CD4-positive, alpha-beta T cell treated with Interleukin-21 for 1 hour (primary cell): Measurements from ENCODE around the gene LRCH1.
"Not testable (repeated sequence)": the region's sequence is repeated elsewhere in the genome, so short reads cannot be mapped to it uniquely, and the experiment has no call there.

Experiments
- DNase-seq: peaks from one replicate; pipeline ENCODE4 v3.0.0-alpha.2; 2020

The LRCH1 gene

GRCh38 chr13:46721054-46721453 lies 168.1 kb downstream of the LRCH1 start:
- peak; percentile 49 for DNase-seq

- DNase-seq = peak; percentile 2
Observed at GRCh38 chr13:46726347-46726746, 173.4 kb downstream of the LRCH1 start.

GRCh38 chr13:46728777-46729176 lies 175.8 kb downstream of the LRCH1 start:
- DNase-seq = peak; percentile 26

- DNase-seq = no peak
Observed at GRCh38 chr13:46731535-46731934, 178.6 kb downstream of the LRCH1 start.

- no peak for DNase-seq
Observed at GRCh38 chr13:46735425-46735824, 182.5 kb downstream of the LRCH1 start.

GRCh38 chr13:46736541-46737310 lies 183.8 kb downstream of the LRCH1 start:
- DNase-seq = no peak

GRCh38 chr13:46738055-46738454 lies 185.1 kb downstream of the LRCH1 start:
- DNase-seq = no peak

- DNase-seq = no peak
Observed at GRCh38 chr13:46738766-46739165, 185.8 kb downstream of the LRCH1 start.

- DNase-seq = no peak
Observed at GRCh38 chr13:46739447-46740098, 186.6 kb downstream of the LRCH1 start.

GRCh38 chr13:46743191-46743590 lies 190.2 kb downstream of the LRCH1 start:
- no peak for DNase-seq

GRCh38 chr13:46745062-46745461 lies 192.1 kb downstream of the LRCH1 start:
- no peak for DNase-seq

GRCh38 chr13:46745706-46746105 lies 192.7 kb downstream of the LRCH1 start:
- DNase-seq = no peak

- no peak for DNase-seq
Observed at GRCh38 chr13:46747031-46747820, 194.3 kb downstream of the LRCH1 start.

GRCh38 chr13:46748300-46748699 lies 195.3 kb downstream of the LRCH1 start:
- DNase-seq = no peak

GRCh38 chr13:46749951-46750350 lies 197.0 kb downstream of the LRCH1 start:
- no peak for DNase-seq

- DNase-seq = peak; percentile 70
Observed at GRCh38 chr13:46751811-46752635, 199.1 kb downstream of the LRCH1 start.

- DNase-seq = no peak
Observed at GRCh38 chr13:46753137-46753536, 200.2 kb downstream of the LRCH1 start.

- DNase-seq = no peak
Observed at GRCh38 chr13:46753917-46754316, 200.9 kb downstream of the LRCH1 start.

GRCh38 chr13:46754812-46755211 lies 201.8 kb downstream of the LRCH1 start:
- DNase-seq = no peak

- DNase-seq = not testable (repeated sequence)
Observed at GRCh38 chr13:46755508-46755907, 202.5 kb downstream of the LRCH1 start.

GRCh38 chr13:46756977-46757376 lies 204.0 kb downstream of the LRCH1 start:
- DNase-seq = no peak

GRCh38 chr13:46757640-46758039 lies 204.7 kb downstream of the LRCH1 start:
- DNase-seq = no peak

GRCh38 chr13:46759846-46760245 lies 206.9 kb downstream of the LRCH1 start:
- DNase-seq = no peak
